Measurements from ENCODE around the gene ABCB11. TPM values are rescaled to one million over a fixed set of nuclear protein-coding genes. Genes with fewer than 3 reads are reported as not detected.

The ABCB11 gene
- polyA plus RNA-seq, 1 donor from 2014 or later, result not detected

DNA sequence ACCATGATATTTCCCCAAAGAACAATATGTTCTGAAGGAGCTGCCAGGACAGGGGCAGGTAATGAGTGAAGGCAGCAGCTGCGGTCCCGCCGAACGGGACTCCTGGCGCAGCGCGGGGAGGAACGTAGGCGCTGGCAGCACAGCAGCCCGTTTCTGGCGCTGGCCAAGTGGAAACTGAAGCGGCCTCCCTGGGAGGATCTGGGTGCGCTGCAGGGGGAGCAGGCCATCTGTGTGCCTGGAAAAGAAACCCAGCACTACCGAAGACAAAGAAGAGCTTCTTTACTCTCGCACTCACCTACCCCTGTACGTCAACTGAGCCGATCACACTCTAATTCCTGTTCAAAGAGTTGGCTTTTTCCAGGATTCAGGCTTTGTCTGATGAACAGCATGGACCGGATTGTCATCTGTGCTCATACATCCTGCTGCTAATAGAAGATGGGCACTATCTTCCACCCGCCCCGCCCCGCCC lies 118.2 kb downstream of the ABCB11 start:
- peaks cover 3% of the 10 kb centered on the region for H3K27me3 ChIP-seq (ENCODE audit: insufficient read depth, low read depth, low read length)
- no peak overlapping the region for H2AFZ ChIP-seq (ENCODE audit: low read depth, low read length)
- no peak overlapping the region for H3K4me2 ChIP-seq (ENCODE audit: low read length)
- H3K4me3 ChIP-seq (ENCODE audit: low read length), result no peak overlapping the region
- no peak for TF ChIP-seq MXI1 (conservative IDR thresholded peaks at IDR 0.05; ENCODE audit: poor library complexity, severe bottlenecking)
- TF ChIP-seq, protein P1, sequence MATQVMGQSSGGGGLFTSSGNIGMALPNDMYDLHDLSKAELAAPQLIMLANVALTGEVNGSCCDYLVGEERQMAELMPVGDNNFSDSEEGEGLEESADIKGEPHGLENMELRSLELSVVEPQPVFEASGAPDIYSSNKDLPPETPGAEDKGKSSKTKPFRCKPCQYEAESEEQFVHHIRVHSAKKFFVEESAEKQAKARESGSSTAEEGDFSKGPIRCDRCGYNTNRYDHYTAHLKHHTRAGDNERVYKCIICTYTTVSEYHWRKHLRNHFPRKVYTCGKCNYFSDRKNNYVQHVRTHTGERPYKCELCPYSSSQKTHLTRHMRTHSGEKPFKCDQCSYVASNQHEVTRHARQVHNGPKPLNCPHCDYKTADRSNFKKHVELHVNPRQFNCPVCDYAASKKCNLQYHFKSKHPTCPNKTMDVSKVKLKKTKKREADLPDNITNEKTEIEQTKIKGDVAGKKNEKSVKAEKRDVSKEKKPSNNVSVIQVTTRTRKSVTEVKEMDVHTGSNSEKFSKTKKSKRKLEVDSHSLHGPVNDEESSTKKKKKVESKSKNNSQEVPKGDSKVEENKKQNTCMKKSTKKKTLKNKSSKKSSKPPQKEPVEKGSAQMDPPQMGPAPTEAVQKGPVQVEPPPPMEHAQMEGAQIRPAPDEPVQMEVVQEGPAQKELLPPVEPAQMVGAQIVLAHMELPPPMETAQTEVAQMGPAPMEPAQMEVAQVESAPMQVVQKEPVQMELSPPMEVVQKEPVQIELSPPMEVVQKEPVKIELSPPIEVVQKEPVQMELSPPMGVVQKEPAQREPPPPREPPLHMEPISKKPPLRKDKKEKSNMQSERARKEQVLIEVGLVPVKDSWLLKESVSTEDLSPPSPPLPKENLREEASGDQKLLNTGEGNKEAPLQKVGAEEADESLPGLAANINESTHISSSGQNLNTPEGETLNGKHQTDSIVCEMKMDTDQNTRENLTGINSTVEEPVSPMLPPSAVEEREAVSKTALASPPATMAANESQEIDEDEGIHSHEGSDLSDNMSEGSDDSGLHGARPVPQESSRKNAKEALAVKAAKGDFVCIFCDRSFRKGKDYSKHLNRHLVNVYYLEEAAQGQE (IDR thresholded peaks at IDR 0.05; ENCODE audit: borderline replicate concordance), result no peak
- no peak for TF ChIP-seq RAD21 (conservative IDR thresholded peaks at IDR 0.05)
- no peak for TF ChIP-seq POLR2AphosphoS5 (IDR thresholded peaks at IDR 0.05)
- no peak for TF ChIP-seq SMC3 (conservative IDR thresholded peaks at IDR 0.05; ENCODE audit: poor library complexity)
- TF ChIP-seq, protein P2, sequence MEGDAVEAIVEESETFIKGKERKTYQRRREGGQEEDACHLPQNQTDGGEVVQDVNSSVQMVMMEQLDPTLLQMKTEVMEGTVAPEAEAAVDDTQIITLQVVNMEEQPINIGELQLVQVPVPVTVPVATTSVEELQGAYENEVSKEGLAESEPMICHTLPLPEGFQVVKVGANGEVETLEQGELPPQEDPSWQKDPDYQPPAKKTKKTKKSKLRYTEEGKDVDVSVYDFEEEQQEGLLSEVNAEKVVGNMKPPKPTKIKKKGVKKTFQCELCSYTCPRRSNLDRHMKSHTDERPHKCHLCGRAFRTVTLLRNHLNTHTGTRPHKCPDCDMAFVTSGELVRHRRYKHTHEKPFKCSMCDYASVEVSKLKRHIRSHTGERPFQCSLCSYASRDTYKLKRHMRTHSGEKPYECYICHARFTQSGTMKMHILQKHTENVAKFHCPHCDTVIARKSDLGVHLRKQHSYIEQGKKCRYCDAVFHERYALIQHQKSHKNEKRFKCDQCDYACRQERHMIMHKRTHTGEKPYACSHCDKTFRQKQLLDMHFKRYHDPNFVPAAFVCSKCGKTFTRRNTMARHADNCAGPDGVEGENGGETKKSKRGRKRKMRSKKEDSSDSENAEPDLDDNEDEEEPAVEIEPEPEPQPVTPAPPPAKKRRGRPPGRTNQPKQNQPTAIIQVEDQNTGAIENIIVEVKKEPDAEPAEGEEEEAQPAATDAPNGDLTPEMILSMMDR (IDR thresholded peaks at IDR 0.05; ENCODE audit: poor library complexity, severe bottlenecking), result no peak
- no peak for TF ChIP-seq EZH2 (IDR thresholded peaks at IDR 0.05; ENCODE audit: borderline replicate concordance, insufficient read depth, low read length, poor library complexity, severe bottlenecking)
- no peak for TF ChIP-seq TAF1 (IDR thresholded peaks at IDR 0.05; ENCODE audit: low read depth)
- no peak for TF ChIP-seq EP300 (conservative IDR thresholded peaks at IDR 0.05; ENCODE audit: poor library complexity, severe bottlenecking)
- H3K79me2 ChIP-seq (replicated peaks; ENCODE audit: insufficient read depth, low read length), result no peaks in the 10 kb centered on the region
- H3K9me2 ChIP-seq (ENCODE audit: insufficient read depth, low read length), result no peaks in the 10 kb centered on the region
- no peak overlapping the region for H3K27ac ChIP-seq (ENCODE audit: low read length)
- no peaks in the 10 kb centered on the region for H4K20me1 ChIP-seq (ENCODE audit: insufficient read depth)
- H3F3A ChIP-seq (ENCODE audit: insufficient read depth, low read length, poor library complexity, severe bottlenecking), result peaks cover 13% of the 10 kb centered on the region
- no peaks in the 10 kb centered on the region for H3K36me3 ChIP-seq (ENCODE audit: insufficient read depth, low read length)
- H3K9ac ChIP-seq (ENCODE audit: low read length), result no peak overlapping the region
- peaks cover 3% of the 10 kb centered on the region for H3K9me3 ChIP-seq (ENCODE audit: low read length)

DNA sequence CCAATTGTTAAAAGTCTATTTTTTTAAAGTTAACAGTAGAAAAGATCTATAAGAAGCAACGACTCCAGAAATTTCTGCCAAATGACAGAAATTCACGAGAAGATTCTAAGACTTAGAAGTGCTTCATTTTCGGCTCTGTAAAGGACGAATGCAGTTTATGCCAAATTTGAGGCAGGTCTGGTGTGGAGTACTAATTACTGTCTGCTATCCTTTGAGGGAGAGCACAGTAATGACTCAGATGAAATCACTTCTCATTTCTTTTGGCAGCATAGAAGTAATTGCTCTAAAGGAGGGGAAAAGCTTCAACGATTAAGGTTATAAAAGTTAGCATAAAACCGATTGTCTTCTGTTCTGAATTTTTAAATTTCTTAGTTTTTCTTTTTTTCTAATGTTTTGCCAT lies 118.7 kb downstream of the ABCB11 start:
- no peak overlapping the region for H3K4me3 ChIP-seq (ENCODE audit: low read length)
- no peaks in the 10 kb centered on the region for H4K20me1 ChIP-seq (ENCODE audit: insufficient read depth)
- H3K9me3 ChIP-seq (ENCODE audit: low read length), result peaks cover 3% of the 10 kb centered on the region
- peaks cover 3% of the 10 kb centered on the region for H3K27me3 ChIP-seq (ENCODE audit: insufficient read depth, low read depth, low read length)
- H3K9ac ChIP-seq (ENCODE audit: low read length), result no peak overlapping the region
- H3K27ac ChIP-seq (ENCODE audit: low read length), result no peak overlapping the region
- H2AFZ ChIP-seq (ENCODE audit: low read depth, low read length), result no peak overlapping the region
- H3K9me2 ChIP-seq (ENCODE audit: insufficient read depth, low read length), result no peaks in the 10 kb centered on the region
- H3F3A ChIP-seq (ENCODE audit: insufficient read depth, low read length, poor library complexity, severe bottlenecking), result peaks cover 13% of the 10 kb centered on the region
- H3K36me3 ChIP-seq (ENCODE audit: insufficient read depth, low read length), result no peaks in the 10 kb centered on the region
- H3K79me2 ChIP-seq (replicated peaks; ENCODE audit: insufficient read depth, low read length), result no peaks in the 10 kb centered on the region
- H3K4me2 ChIP-seq (ENCODE audit: low read length), result no peak overlapping the region
- TF ChIP-seq RAD21 (conservative IDR thresholded peaks at IDR 0.05) (no peak), EP300 (conservative IDR thresholded peaks at IDR 0.05; ENCODE audit: poor library complexity, severe bottlenecking) (no peak), POLR2AphosphoS5 (IDR thresholded peaks at IDR 0.05) (no peak), EZH2 (IDR thresholded peaks at IDR 0.05; ENCODE audit: borderline replicate concordance, insufficient read depth, low read length, poor library complexity, severe bottlenecking) (no peak), TAF1 (IDR thresholded peaks at IDR 0.05; ENCODE audit: low read depth) (no peak)
- TF ChIP-seq, protein P1 (IDR thresholded peaks at IDR 0.05; ENCODE audit: borderline replicate concordance), result no peak
- TF ChIP-seq, protein P2 (IDR thresholded peaks at IDR 0.05; ENCODE audit: poor library complexity, severe bottlenecking), result no peak

Data from neural cell (in vitro differentiated cells).